ENCODE data around the gene FOCAD.
A peak's percentile ranks its signal among the peaks of the same experiment; 100 is the strongest.

FOCAD gene

GRCh38 chr9:20808002-20808401 lies 123.9 kb downstream of the FOCAD start:
- no peak for DNase-seq

GRCh38 chr9:20811872-20812271 lies 127.8 kb downstream of the FOCAD start:
- DNase-seq = no peak

GRCh38 chr9:20815923-20816703 lies 132.1 kb downstream of the FOCAD start:
- DNase-seq = no peak

DNA sequence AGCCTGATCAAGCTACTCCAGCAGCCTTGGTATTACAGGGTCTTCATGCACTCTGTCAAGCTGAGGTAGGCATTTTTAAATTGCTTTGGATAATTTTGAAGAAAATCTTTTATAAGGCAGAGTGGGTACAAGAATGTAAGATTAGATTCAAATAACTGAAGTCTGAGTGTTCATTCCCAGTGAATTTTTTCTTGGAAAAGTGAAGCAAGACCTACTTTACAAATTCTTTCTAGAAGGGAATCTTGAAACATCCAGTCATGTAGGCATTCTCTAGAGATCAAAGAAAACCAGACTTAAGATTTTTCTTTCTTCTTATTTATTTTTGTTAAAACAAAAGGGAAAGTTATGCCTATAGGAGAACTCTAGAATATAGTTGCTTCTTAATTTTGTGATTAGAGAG lies 139.0 kb downstream of the FOCAD start:
- DNase-seq = no peak

GRCh38 chr9:20831028-20831427 lies 147.0 kb downstream of the FOCAD start:
- no peak for DNase-seq

DNA sequence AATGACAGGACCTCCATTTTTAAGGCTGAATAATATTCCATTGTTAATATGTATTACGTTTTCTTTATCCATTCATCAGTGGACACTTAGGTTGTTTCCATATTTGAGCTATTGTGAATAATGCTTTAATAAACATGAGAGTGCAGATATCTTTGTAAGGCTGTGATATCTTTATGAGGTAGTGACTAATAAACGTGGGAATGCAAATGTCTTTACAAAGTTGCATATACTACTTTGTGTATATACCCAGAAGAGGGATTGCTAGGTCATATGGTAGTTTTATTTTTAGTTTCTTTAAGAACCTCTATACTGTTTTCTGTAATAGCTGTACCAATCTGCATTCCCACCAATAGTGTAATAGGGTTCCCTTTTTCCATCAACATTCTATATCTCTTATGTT lies 148.7 kb downstream of the FOCAD start:
- no peak for DNase-seq

- no peak for DNase-seq
Observed at GRCh38 chr9:20835377-20836286, 151.6 kb downstream of the FOCAD start.

GRCh38 chr9:20837166-20837565 lies 153.1 kb downstream of the FOCAD start:
- DNase-seq = no peak

GRCh38 chr9:20838218-20838617 lies 154.2 kb downstream of the FOCAD start:
- DNase-seq = no peak

GRCh38 chr9:20844916-20845315 lies 160.9 kb downstream of the FOCAD start:
- DNase-seq = no peak

DNA sequence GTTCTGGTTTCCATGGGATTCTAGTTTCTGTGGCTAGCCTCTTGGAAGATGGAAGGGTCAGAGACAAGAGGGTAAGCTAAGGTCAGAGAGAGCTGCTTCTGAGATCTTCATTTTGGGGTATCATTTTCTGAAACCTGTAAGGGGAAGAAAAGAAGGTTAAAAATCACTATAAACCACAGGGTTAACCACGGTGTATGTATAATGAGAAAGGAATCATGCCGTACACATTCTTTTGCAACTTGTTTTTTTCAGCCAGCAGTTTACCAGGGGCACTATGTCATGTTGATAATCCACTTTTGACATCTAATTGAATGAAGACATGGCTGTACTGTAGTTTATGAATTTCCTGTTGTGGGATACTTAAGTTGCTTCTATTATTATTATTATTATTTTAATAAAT lies 164.4 kb downstream of the FOCAD start:
- DNase-seq = no peak

- no peak for DNase-seq
Observed at GRCh38 chr9:20853866-20854265, 169.8 kb downstream of the FOCAD start.

- no peak for DNase-seq
Observed at GRCh38 chr9:20854444-20854843, 170.4 kb downstream of the FOCAD start.

DNA sequence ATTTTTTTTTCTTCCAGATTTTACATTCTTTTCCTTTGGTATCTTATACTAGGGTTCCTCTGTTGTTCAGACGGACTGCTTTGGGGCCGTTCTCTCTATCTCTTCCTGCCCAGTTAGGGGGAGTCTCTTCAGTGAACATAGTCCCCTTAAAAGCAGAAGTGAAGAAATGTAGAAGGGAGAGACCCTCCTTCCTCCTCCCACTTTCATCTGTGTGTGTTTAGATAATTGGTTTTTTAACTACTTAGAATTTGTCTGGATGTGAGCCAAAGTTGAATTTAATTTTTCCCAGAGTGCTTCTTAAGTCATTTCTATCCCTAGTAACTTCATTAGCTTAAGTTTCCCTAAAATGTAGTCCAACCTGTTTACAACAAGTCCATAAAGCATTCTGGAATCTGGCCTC lies 179.9 kb downstream of the FOCAD start:
- no peak for DNase-seq

GRCh38 chr9:20865347-20865746 lies 181.3 kb downstream of the FOCAD start:
- no peak for DNase-seq

DNA sequence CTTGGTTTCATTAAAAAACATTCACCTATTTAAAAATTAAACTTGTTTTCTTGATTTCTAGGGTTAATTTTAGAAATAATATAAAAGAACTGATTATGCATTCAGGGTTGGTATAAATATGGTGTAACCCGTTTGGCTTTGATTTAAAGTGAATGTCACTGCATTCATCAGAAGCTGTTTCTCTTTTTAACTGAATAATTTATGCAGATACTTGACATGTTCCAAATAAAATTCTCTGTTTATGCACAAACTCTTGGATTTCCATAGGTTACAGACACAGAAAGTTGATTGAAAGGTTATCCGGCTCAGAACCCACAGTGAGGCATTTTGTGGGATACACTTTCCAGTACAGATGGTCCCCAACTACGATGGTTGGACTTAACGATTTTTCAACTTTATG lies 186.1 kb downstream of the FOCAD start:
- DNase-seq = no peak

- DNase-seq = no peak
Observed at GRCh38 chr9:20872340-20872977, 188.4 kb downstream of the FOCAD start.

DNA sequence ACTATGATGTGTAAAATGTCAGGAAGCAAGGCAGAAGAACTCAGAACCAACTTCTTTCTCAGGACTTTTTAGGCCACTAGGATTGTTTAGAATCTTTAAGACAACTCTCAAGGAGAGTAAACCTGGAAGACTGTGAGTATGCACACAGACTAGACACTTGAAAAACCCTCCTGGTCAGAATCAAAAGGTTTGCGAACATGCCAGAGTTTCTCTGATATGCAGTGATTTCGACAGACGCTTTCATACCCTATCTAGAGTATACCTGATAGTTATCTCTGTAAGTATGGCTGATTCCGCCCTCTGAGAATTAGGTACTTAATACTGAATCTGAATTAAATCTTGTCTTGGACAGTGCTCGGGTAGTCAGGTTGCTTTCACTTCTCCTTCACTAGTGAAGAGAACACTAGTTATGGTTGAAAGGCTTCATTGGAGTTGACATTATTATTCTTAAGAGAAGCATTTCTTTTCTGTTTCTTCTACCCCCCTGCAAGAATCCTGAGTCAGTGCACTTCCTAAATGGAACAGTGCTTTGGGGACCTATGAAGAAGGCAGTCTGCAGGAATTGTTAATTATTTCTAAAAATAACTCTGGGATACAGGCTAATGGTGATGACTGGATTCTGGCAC lies 189.3 kb downstream of the FOCAD start:
- DNase-seq = no peak

GRCh38 chr9:20880271-20880670 lies 196.2 kb downstream of the FOCAD start:
- no peak for DNase-seq

DNA sequence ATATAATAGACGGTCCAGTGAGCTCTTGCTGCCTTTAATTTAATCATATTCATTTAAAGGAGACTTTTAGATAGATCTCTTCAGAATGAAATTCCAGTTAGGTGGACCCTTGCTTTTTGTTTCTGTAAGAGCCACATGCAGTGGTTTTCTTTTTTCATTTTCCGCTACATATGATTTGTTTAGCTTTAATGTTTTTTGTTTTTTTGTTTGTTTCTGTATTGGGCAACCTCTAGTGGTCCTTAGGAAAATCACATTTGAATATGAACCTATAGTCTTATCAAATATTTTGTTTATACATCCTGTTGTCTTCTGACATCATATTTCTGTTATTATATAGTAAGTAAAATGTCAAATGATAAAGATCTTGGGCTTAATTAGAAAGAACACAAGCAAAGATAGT lies 196.6 kb downstream of the FOCAD start:
- no peak for DNase-seq

GRCh38 chr9:20884985-20885593 lies 201.0 kb downstream of the FOCAD start:
- DNase-seq = peak; percentile 76

- no peak for DNase-seq
Observed at GRCh38 chr9:20898885-20899554, 215.0 kb downstream of the FOCAD start.

Data from stimulated activated CD4-positive, alpha-beta T cell treated with anti-CD3 and anti-CD28 coated beads, Interleukin-15, amount 100 ng/mL, for 24 hours (primary cell).